Liver (tissue), 9 donors: ENCODE measurements around the gene MALRD1. TPM values are rescaled to one million over a fixed set of nuclear protein-coding genes. Genes with fewer than 3 reads are reported as not detected.

ENCODE experiments used
- DNase-seq: peaks from one replicate; pipeline ENCODE4 v3.0.0-alpha.2; 2017; ENCODE audit warnings: low spot score
- H3K27ac ChIP-seq, 2 donors: one replicate each; pipeline ENCODE4 v1.7.0; 2013; ENCODE audit warnings: inconsistent platforms in 2 of 2, low read length in 2 of 2, control low read depth in 1 of 2, low read depth in 1 of 2, mild to moderate bottlenecking in 1 of 2
- H3K27me3 ChIP-seq, 4 donors: one replicate each; pipeline versions ENCODE4 v1.6.1 to v1.7.0; 2013; ENCODE audit warnings: low read length in 3 of 4, inconsistent platforms in 1 of 4, mild to moderate bottlenecking in 1 of 4, moderate library complexity in 1 of 4; ENCODE audit not compliant: control insufficient read depth in 4 of 4, insufficient read depth in 4 of 4
- H3K36me3 ChIP-seq, 4 donors: one replicate each; pipeline versions ENCODE4 v1.6.1 to v1.7.0; 2013; ENCODE audit warnings: low read length in 3 of 4, mild to moderate bottlenecking in 3 of 4, low read depth in 1 of 4, moderate library complexity in 1 of 4; ENCODE audit not compliant: control insufficient read depth in 4 of 4, insufficient read depth in 3 of 4
- H3K4me1 ChIP-seq, 4 donors: one replicate each; pipeline versions ENCODE4 v1.6.1 to v1.7.0; 2013; ENCODE audit warnings: low read length in 3 of 4, mild to moderate bottlenecking in 3 of 4, moderate library complexity in 1 of 4; ENCODE audit not compliant: control insufficient read depth in 4 of 4, insufficient read depth in 4 of 4
- H3K4me3 ChIP-seq, 3 donors: one replicate each; pipeline versions ENCODE4 v1.6.1 to v1.7.0; 2013; ENCODE audit warnings: low read length in 3 of 3, control low read depth in 1 of 3, low read depth in 1 of 3, mild to moderate bottlenecking in 1 of 3
- H3K9ac ChIP-seq, 2 donors: one replicate each; pipeline ENCODE4 v1.7.0; 2013; ENCODE audit warnings: low read length in 2 of 2, mild to moderate bottlenecking in 2 of 2, moderate library complexity in 2 of 2, control low read depth in 1 of 2, low read depth in 1 of 2
- H3K9me3 ChIP-seq, 4 donors: one replicate each; pipeline versions ENCODE4 v1.6.1 to v1.7.0; 2013; ENCODE audit warnings: low read length in 3 of 4; ENCODE audit not compliant: control insufficient read depth in 4 of 4
- EGR1 ChIP-seq, 2 donors: IDR thresholded peaks; 2 replicates each; pipeline ENCODE4 v1.6.1; 2016 to 2018; ENCODE audit warnings: antibody characterized with exemption in 2 of 2, low read depth in 2 of 2
- FOXA1 ChIP-seq: IDR thresholded peaks from 2 replicates; pipeline ENCODE4 v1.6.1; 2016; ENCODE audit warnings: antibody characterized with exemption
- GABPA ChIP-seq, 2 donors: IDR thresholded peaks in 1 of 2; conservative IDR thresholded peaks in 1 of 2; 2 replicates each; pipeline ENCODE4 v1.6.1; 2016; ENCODE audit warnings: antibody characterized with exemption in 2 of 2, mild to moderate bottlenecking in 1 of 2, moderate library complexity in 1 of 2
- HNF4A ChIP-seq, 2 donors: conservative IDR thresholded peaks; 2 replicates each; pipeline ENCODE4 v1.6.1; 2016; ENCODE audit warnings: antibody characterized with exemption in 2 of 2, mild to moderate bottlenecking in 2 of 2
- HNF4G ChIP-seq: IDR thresholded peaks from 2 replicates; pipeline ENCODE4 v1.6.1; 2016; ENCODE audit warnings: antibody characterized with exemption
- JUND ChIP-seq, 2 donors: IDR thresholded peaks; 2 replicates each; pipeline ENCODE4 v1.6.1; 2016; ENCODE audit warnings: antibody characterized with exemption in 2 of 2
- NR2F2 ChIP-seq: IDR thresholded peaks from 2 replicates; pipeline ENCODE4 v1.6.1; 2016; ENCODE audit warnings: antibody characterized with exemption
- RAD21 ChIP-seq, 2 donors: IDR thresholded peaks; 2 replicates each; pipeline ENCODE4 v1.6.1; 2016; ENCODE audit warnings: antibody characterized with exemption in 2 of 2, mild to moderate bottlenecking in 2 of 2
- RXRA ChIP-seq, 2 donors: IDR thresholded peaks; 2 replicates each; pipeline ENCODE4 v1.6.1; 2017 to 2018; ENCODE audit warnings: antibody characterized with exemption in 2 of 2, mild to moderate bottlenecking in 1 of 2
- TAF1 ChIP-seq: conservative IDR thresholded peaks from 2 replicates; pipeline ENCODE4 v1.6.1; 2016; ENCODE audit warnings: antibody characterized with exemption, mild to moderate bottlenecking
- YY1 ChIP-seq: IDR thresholded peaks from 2 replicates; pipeline ENCODE4 v1.6.1; 2016; ENCODE audit warnings: antibody characterized with exemption, mild to moderate bottlenecking
- WGBS: extraction: QIAGEN DNeasy Blood & Tissue Kit; methylation state at CpG from one replicate; pipeline ENCODE4 v1.1.7; 2013; 5-methylcytosine and 5-hydroxymethylcytosine counted together
- polyA plus RNA-seq, 2 donors: library from polyadenylated mRNA; stranded (reverse) in 1 of 2; unstranded in 1 of 2; fragments of 200-250 nt in 1 of 2; fragments of >200 nt in 1 of 2; fragmentation: Nextera tagmentation in 1 of 2; extraction: Ambion mirVana in 1 of 2; gene quantifications; one replicate each; pipeline versions ENCODE4 v1.2.1 to v1.2.3, GENCODE V29; 2013 to 2015
- total RNA-seq, 2 donors: library from RNA; depleted of rRNA; stranded (reverse); fragments of >200 nt; gene quantifications; one replicate each; pipeline ENCODE4 v1.2.3, GENCODE V29; 2014
- TF ChIP-seq, protein P1 (sequence below): fragments of 150-350 bp; IDR thresholded peaks from 2 replicates; pipeline ENCODE4 v1.5.1; 2017; ENCODE audit warnings: improper control_type of control experiment, low read depth, low read length; ENCODE audit not compliant: missing input control
- TF ChIP-seq, protein P2 (sequence below): IDR thresholded peaks from 2 replicates; pipeline ENCODE4 v1.6.1; 2016; ENCODE audit warnings: antibody characterized with exemption
- TF ChIP-seq, protein P3 (sequence below): IDR thresholded peaks from 2 replicates; pipeline ENCODE4 v1.6.1; 2016; ENCODE audit warnings: antibody characterized with exemption, mild to moderate bottlenecking
- TF ChIP-seq, protein P4 (sequence below): IDR thresholded peaks from 2 replicates; pipeline ENCODE4 v1.6.1; 2016; ENCODE audit warnings: antibody characterized with exemption
- TF ChIP-seq, protein P5 (sequence below): IDR thresholded peaks from 2 replicates; pipeline ENCODE4 v1.6.1; 2016; ENCODE audit warnings: antibody characterized with exemption
- donor health status: healthy.
- donor health status: healthy.
- donor health status: healthy.
- donor health status: healthy.
- donor health status: healthy.

MALRD1 gene
- total and polyA plus RNA-seq, 4 donors: 0.37 to 0.59 TPM; not detected in 2

DNA sequence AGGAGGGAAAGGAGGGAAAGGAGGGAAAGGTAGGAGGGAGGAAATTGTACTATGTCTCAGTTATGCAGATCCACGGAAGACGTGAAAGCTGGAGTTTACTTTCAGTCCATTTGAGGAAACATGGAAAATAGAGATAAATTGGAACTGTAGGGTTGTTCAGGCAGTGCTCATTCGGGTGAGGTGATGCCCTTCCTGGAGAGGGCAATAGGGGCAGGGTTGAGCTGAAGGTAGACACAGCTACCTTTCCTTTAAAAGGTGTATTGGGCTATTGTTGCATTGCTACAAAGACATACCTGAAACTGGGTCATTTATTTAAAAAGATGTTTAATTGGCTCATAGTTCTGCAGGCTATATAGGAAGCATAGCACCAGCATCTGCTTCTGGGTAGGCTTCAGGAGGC lies 650.7 kb downstream of the MALRD1 start:
- H3K4me1 ChIP-seq: no peaks in the 10 kb centered on the region
- H3K4me3 ChIP-seq: no peak overlapping the region
- no peak overlapping the region for H3K27ac ChIP-seq
- no peak for DNase-seq
- TF ChIP-seq, protein P1, sequence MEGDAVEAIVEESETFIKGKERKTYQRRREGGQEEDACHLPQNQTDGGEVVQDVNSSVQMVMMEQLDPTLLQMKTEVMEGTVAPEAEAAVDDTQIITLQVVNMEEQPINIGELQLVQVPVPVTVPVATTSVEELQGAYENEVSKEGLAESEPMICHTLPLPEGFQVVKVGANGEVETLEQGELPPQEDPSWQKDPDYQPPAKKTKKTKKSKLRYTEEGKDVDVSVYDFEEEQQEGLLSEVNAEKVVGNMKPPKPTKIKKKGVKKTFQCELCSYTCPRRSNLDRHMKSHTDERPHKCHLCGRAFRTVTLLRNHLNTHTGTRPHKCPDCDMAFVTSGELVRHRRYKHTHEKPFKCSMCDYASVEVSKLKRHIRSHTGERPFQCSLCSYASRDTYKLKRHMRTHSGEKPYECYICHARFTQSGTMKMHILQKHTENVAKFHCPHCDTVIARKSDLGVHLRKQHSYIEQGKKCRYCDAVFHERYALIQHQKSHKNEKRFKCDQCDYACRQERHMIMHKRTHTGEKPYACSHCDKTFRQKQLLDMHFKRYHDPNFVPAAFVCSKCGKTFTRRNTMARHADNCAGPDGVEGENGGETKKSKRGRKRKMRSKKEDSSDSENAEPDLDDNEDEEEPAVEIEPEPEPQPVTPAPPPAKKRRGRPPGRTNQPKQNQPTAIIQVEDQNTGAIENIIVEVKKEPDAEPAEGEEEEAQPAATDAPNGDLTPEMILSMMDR: no peak
- TF ChIP-seq NR2F2: no peak
- TF ChIP-seq, protein P2, sequence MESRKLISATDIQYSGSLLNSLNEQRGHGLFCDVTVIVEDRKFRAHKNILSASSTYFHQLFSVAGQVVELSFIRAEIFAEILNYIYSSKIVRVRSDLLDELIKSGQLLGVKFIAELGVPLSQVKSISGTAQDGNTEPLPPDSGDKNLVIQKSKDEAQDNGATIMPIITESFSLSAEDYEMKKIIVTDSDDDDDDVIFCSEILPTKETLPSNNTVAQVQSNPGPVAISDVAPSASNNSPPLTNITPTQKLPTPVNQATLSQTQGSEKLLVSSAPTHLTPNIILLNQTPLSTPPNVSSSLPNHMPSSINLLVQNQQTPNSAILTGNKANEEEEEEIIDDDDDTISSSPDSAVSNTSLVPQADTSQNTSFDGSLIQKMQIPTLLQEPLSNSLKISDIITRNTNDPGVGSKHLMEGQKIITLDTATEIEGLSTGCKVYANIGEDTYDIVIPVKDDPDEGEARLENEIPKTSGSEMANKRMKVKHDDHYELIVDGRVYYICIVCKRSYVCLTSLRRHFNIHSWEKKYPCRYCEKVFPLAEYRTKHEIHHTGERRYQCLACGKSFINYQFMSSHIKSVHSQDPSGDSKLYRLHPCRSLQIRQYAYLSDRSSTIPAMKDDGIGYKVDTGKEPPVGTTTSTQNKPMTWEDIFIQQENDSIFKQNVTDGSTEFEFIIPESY: no peak
- TF ChIP-seq HNF4A (conservative IDR thresholded peaks at IDR 0.05): no peak
- TF ChIP-seq FOXA1: no peak
- TF ChIP-seq RXRA (IDR thresholded peaks at IDR 0.05): no peak
- no peak for TF ChIP-seq YY1
- TF ChIP-seq, protein P3, sequence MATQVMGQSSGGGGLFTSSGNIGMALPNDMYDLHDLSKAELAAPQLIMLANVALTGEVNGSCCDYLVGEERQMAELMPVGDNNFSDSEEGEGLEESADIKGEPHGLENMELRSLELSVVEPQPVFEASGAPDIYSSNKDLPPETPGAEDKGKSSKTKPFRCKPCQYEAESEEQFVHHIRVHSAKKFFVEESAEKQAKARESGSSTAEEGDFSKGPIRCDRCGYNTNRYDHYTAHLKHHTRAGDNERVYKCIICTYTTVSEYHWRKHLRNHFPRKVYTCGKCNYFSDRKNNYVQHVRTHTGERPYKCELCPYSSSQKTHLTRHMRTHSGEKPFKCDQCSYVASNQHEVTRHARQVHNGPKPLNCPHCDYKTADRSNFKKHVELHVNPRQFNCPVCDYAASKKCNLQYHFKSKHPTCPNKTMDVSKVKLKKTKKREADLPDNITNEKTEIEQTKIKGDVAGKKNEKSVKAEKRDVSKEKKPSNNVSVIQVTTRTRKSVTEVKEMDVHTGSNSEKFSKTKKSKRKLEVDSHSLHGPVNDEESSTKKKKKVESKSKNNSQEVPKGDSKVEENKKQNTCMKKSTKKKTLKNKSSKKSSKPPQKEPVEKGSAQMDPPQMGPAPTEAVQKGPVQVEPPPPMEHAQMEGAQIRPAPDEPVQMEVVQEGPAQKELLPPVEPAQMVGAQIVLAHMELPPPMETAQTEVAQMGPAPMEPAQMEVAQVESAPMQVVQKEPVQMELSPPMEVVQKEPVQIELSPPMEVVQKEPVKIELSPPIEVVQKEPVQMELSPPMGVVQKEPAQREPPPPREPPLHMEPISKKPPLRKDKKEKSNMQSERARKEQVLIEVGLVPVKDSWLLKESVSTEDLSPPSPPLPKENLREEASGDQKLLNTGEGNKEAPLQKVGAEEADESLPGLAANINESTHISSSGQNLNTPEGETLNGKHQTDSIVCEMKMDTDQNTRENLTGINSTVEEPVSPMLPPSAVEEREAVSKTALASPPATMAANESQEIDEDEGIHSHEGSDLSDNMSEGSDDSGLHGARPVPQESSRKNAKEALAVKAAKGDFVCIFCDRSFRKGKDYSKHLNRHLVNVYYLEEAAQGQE: no peak
- TF ChIP-seq, protein P4, sequence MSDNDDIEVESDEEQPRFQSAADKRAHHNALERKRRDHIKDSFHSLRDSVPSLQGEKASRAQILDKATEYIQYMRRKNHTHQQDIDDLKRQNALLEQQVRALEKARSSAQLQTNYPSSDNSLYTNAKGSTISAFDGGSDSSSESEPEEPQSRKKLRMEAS: no peak
- TF ChIP-seq EGR1 (IDR thresholded peaks at IDR 0.05; ENCODE audit: low read depth in 2 of 2): no peak
- no peak for TF ChIP-seq RAD21 (IDR thresholded peaks at IDR 0.05)
- TF ChIP-seq HNF4G: no peak
- no peak for TF ChIP-seq JUND (IDR thresholded peaks at IDR 0.05)
- H3K27me3 ChIP-seq: no peaks in the 10 kb centered on the region
- H3K9ac ChIP-seq: no peak overlapping the region
- H3K36me3 ChIP-seq: no peaks in the 10 kb centered on the region
- 77% methylated on average over 3 of the region's 3 CpGs for WGBS
- no peaks in the 10 kb centered on the region for H3K9me3 ChIP-seq

DNA sequence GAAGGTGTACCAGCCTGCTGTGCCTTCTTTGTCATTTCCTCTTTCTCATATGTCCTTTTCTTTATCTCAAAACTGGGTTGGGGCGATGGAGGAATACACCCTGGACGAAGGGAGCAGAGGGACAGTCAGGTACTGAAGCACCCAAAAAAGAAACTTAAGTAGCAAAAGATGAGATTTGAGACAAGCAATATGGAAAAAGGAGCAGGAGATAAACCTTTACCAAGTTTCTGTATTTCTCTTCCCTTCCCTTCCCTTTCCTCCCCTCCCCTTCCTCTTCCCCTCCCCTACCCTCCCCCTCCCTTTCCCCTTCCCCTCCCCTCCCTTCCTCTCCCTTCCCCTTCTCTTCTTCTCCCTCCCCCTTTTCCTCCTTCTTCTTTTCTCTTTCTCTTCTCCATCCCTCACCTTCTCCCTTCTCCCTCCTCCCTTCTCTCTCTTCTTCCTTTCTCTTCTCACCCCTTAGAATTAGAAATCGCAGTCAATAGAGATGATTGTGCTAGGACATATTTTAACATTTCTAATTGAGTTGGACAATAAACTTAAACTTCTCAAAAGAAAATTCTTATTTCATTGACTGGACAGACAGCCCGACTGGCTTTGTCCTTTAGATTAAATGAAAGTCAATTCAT lies 652.9 kb downstream of the MALRD1 start:
- Histone ChIP-seq H3K4me1 (no peaks in the 10 kb centered on the region), H3K36me3 (no peaks in the 10 kb centered on the region), H3K9ac (no peak overlapping the region), H3K4me3 (no peak overlapping the region), H3K27me3 (no peaks in the 10 kb centered on the region), H3K9me3 (no peaks in the 10 kb centered on the region), H3K27ac (no peak overlapping the region)
- WGBS: 83% methylated on average over 4 of the region's 4 CpGs
- TF ChIP-seq GABPA (IDR thresholded peaks at IDR 0.05 in 1 of 2, conservative IDR thresholded peaks at IDR 0.05 in 1 of 2) (no peak), HNF4G (no peak), RXRA (IDR thresholded peaks at IDR 0.05) (no peak), EGR1 (IDR thresholded peaks at IDR 0.05; ENCODE audit: low read depth in 2 of 2) (no peak), YY1 (no peak), NR2F2 (no peak), RAD21 (IDR thresholded peaks at IDR 0.05) (no peak), TAF1 (no peak)
- TF ChIP-seq, protein P5, sequence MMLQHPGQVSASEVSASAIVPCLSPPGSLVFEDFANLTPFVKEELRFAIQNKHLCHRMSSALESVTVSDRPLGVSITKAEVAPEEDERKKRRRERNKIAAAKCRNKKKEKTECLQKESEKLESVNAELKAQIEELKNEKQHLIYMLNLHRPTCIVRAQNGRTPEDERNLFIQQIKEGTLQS: no peak
- TF ChIP-seq, protein P2: no peak
- no peak for DNase-seq
